ENCODE measurements around the gene GKN1.

DNA sequence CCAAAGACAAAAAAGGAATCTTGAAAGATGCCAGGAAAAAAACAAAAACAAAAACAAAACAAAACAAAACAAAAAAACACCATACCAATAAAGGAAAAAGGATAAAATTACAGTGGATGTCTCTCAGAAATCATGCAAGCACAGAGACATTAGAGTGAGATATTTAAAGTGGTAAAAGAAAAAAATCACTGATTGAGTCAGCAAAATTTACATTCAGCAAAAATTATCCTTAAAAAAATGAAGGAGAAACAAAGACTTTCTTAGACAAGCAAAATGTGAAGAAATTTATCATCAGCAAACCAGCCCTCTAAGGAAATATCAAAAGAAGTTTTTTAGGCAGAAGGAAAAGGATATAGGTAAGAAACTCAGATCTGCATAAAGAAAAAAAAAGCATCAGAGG lies 10.2 kb upstream of the GKN1 start:
- TF ChIP-seq CTCF (IDR thresholded peaks at IDR 0.05) (no peak), POLR2A (IDR thresholded peaks at IDR 0.05) (no peak)
